ENCODE results near the gene GPR158.

Gene GPR158

GRCh38 chr10:25392132-25392531, 217.3 kb downstream of the GPR158 start:
- no peaks in the 10 kb centered on the region for H3K4me1 ChIP-seq (ENCODE audit: insufficient read depth, low read length)
- H3K4me3 ChIP-seq (ENCODE audit: low read length): no peak overlapping the region

GRCh38 chr10:25393621-25394020, 218.8 kb downstream of the GPR158 start:
- Histone ChIP-seq H3K9me3 (ENCODE audit: low read length) (no peaks in the 10 kb centered on the region), H3K36me3 (ENCODE audit: insufficient read depth, low read length) (no peaks in the 10 kb centered on the region), H3K4me3 (ENCODE audit: low read length) (no peak overlapping the region), H3K27me3 (ENCODE audit: insufficient read depth, low read length) (no peaks in the 10 kb centered on the region), H2AFZ (ENCODE audit: low read depth, low read length) (no peak overlapping the region), H3K4me1 (ENCODE audit: insufficient read depth, low read length) (no peaks in the 10 kb centered on the region)

More at GRCh38 chr10:25392132-25392531, 217.3 kb downstream of the GPR158 start:
- H3K9me3 ChIP-seq (ENCODE audit: low read length): no peaks in the 10 kb centered on the region
- no peaks in the 10 kb centered on the region for H3K27me3 ChIP-seq (ENCODE audit: insufficient read depth, low read length)
- H2AFZ ChIP-seq (ENCODE audit: low read depth, low read length): no peak overlapping the region
- no peaks in the 10 kb centered on the region for H3K36me3 ChIP-seq (ENCODE audit: insufficient read depth, low read length)

- Histone ChIP-seq H3K9me3 (ENCODE audit: low read length) (no peaks in the 10 kb centered on the region), H3K4me3 (ENCODE audit: low read length) (no peak overlapping the region), H3K36me3 (ENCODE audit: insufficient read depth, low read length) (no peaks in the 10 kb centered on the region), H3K4me1 (ENCODE audit: insufficient read depth, low read length) (no peaks in the 10 kb centered on the region), H2AFZ (ENCODE audit: low read depth, low read length) (no peak overlapping the region), H3K27me3 (ENCODE audit: insufficient read depth, low read length) (no peaks in the 10 kb centered on the region)
Measured at GRCh38 chr10:25398680-25399079, 223.9 kb downstream of the GPR158 start.

GRCh38 chr10:25405871-25406270, 231.1 kb downstream of the GPR158 start:
- Histone ChIP-seq H3K36me3 (ENCODE audit: insufficient read depth, low read length) (no peaks in the 10 kb centered on the region), H3K9me3 (ENCODE audit: low read length) (no peaks in the 10 kb centered on the region), H3K27me3 (ENCODE audit: insufficient read depth, low read length) (no peaks in the 10 kb centered on the region), H2AFZ (ENCODE audit: low read depth, low read length) (no peak overlapping the region), H3K4me3 (ENCODE audit: low read length) (no peak overlapping the region), H3K4me1 (ENCODE audit: insufficient read depth, low read length) (no peaks in the 10 kb centered on the region)

- no peaks in the 10 kb centered on the region for H3K4me1 ChIP-seq (ENCODE audit: insufficient read depth, low read length)
- no peak overlapping the region for H3K4me3 ChIP-seq (ENCODE audit: low read length)
- H3K27me3 ChIP-seq (ENCODE audit: insufficient read depth, low read length): no peaks in the 10 kb centered on the region
- no peak overlapping the region for H2AFZ ChIP-seq (ENCODE audit: low read depth, low read length)
- H3K36me3 ChIP-seq (ENCODE audit: insufficient read depth, low read length): no peaks in the 10 kb centered on the region
- no peaks in the 10 kb centered on the region for H3K9me3 ChIP-seq (ENCODE audit: low read length)
Measured at GRCh38 chr10:25417611-25418010, 242.8 kb downstream of the GPR158 start.

GRCh38 chr10:25425776-25426175, 251.0 kb downstream of the GPR158 start:
- H3K36me3 ChIP-seq (ENCODE audit: insufficient read depth, low read length): no peaks in the 10 kb centered on the region
- no peaks in the 10 kb centered on the region for H3K9me3 ChIP-seq (ENCODE audit: low read length)
- H3K27me3 ChIP-seq (ENCODE audit: insufficient read depth, low read length): no peaks in the 10 kb centered on the region
- no peak overlapping the region for H2AFZ ChIP-seq (ENCODE audit: low read depth, low read length)
- H3K4me1 ChIP-seq (ENCODE audit: insufficient read depth, low read length): no peaks in the 10 kb centered on the region
- H3K4me3 ChIP-seq (ENCODE audit: low read length): no peak overlapping the region

GRCh38 chr10:25436431-25436830, 261.6 kb downstream of the GPR158 start:
- H3K4me3 ChIP-seq (ENCODE audit: low read length): no peak overlapping the region
- no peaks in the 10 kb centered on the region for H3K36me3 ChIP-seq (ENCODE audit: insufficient read depth, low read length)
- H3K9me3 ChIP-seq (ENCODE audit: low read length): no peaks in the 10 kb centered on the region
- H3K4me1 ChIP-seq (ENCODE audit: insufficient read depth, low read length): peaks cover 5% of the 10 kb centered on the region
- H2AFZ ChIP-seq (ENCODE audit: low read depth, low read length): no peak overlapping the region
- H3K27me3 ChIP-seq (ENCODE audit: insufficient read depth, low read length): no peaks in the 10 kb centered on the region

- no peak overlapping the region for H3K4me3 ChIP-seq (ENCODE audit: low read length)
- H2AFZ ChIP-seq (ENCODE audit: low read depth, low read length): no peak overlapping the region
- no peaks in the 10 kb centered on the region for H3K36me3 ChIP-seq (ENCODE audit: insufficient read depth, low read length)
- H3K27me3 ChIP-seq (ENCODE audit: insufficient read depth, low read length): no peaks in the 10 kb centered on the region
- no peaks in the 10 kb centered on the region for H3K9me3 ChIP-seq (ENCODE audit: low read length)
- peaks cover 6% of the 10 kb centered on the region for H3K4me1 ChIP-seq (ENCODE audit: insufficient read depth, low read length)
Measured at GRCh38 chr10:25441270-25441669, 266.5 kb downstream of the GPR158 start.

- H3K9me3 ChIP-seq (ENCODE audit: low read length): no peaks in the 10 kb centered on the region
Measured at GRCh38 chr10:25444266-25444665, 269.5 kb downstream of the GPR158 start.

GRCh38 chr10:25451401-25451800, 276.6 kb downstream of the GPR158 start:
- Histone ChIP-seq H3K9me3 (ENCODE audit: low read length) (no peaks in the 10 kb centered on the region), H3K4me3 (ENCODE audit: low read length) (no peak overlapping the region), H3K36me3 (ENCODE audit: insufficient read depth, low read length) (no peaks in the 10 kb centered on the region), H3K27me3 (ENCODE audit: insufficient read depth, low read length) (no peaks in the 10 kb centered on the region), H2AFZ (ENCODE audit: low read depth, low read length) (no peak overlapping the region), H3K4me1 (ENCODE audit: insufficient read depth, low read length) (peaks cover 3% of the 10 kb centered on the region)

More at GRCh38 chr10:25444266-25444665, 269.5 kb downstream of the GPR158 start:
- H3K36me3 ChIP-seq (ENCODE audit: insufficient read depth, low read length): no peaks in the 10 kb centered on the region
- H3K4me1 ChIP-seq (ENCODE audit: insufficient read depth, low read length): peaks cover 2% of the 10 kb centered on the region
- no peak overlapping the region for H2AFZ ChIP-seq (ENCODE audit: low read depth, low read length)
- no peak overlapping the region for H3K4me3 ChIP-seq (ENCODE audit: low read length)
- no peaks in the 10 kb centered on the region for H3K27me3 ChIP-seq (ENCODE audit: insufficient read depth, low read length)

- no peak overlapping the region for H2AFZ ChIP-seq (ENCODE audit: low read depth, low read length)
- H3K36me3 ChIP-seq (ENCODE audit: insufficient read depth, low read length): no peaks in the 10 kb centered on the region
- no peaks in the 10 kb centered on the region for H3K27me3 ChIP-seq (ENCODE audit: insufficient read depth, low read length)
- no peak overlapping the region for H3K4me3 ChIP-seq (ENCODE audit: low read length)
- no peaks in the 10 kb centered on the region for H3K9me3 ChIP-seq (ENCODE audit: low read length)
- peaks cover 3% of the 10 kb centered on the region for H3K4me1 ChIP-seq (ENCODE audit: insufficient read depth, low read length)
Measured at GRCh38 chr10:25453619-25454018, 278.8 kb downstream of the GPR158 start.

- Histone ChIP-seq H3K27me3 (ENCODE audit: insufficient read depth, low read length) (no peaks in the 10 kb centered on the region), H3K9me3 (ENCODE audit: low read length) (no peaks in the 10 kb centered on the region), H2AFZ (ENCODE audit: low read depth, low read length) (peak overlapping the region; percentile 13), H3K4me1 (ENCODE audit: insufficient read depth, low read length) (peaks cover 3% of the 10 kb centered on the region), H3K36me3 (ENCODE audit: insufficient read depth, low read length) (no peaks in the 10 kb centered on the region), H3K4me3 (ENCODE audit: low read length) (no peak overlapping the region)
Measured at GRCh38 chr10:25455980-25456567, 281.3 kb downstream of the GPR158 start.

- no peak overlapping the region for H2AFZ ChIP-seq (ENCODE audit: low read depth, low read length)
- H3K27me3 ChIP-seq (ENCODE audit: insufficient read depth, low read length): no peaks in the 10 kb centered on the region
- H3K9me3 ChIP-seq (ENCODE audit: low read length): no peaks in the 10 kb centered on the region
- H3K4me3 ChIP-seq (ENCODE audit: low read length): no peak overlapping the region
- H3K36me3 ChIP-seq (ENCODE audit: insufficient read depth, low read length): no peaks in the 10 kb centered on the region
- H3K4me1 ChIP-seq (ENCODE audit: insufficient read depth, low read length): peaks cover 3% of the 10 kb centered on the region
Measured at GRCh38 chr10:25457552-25457951, 282.8 kb downstream of the GPR158 start.
